ENCODE data around the gene RGS9.
A peak's percentile ranks its signal among the peaks of the same experiment; 100 is the strongest.

The RGS9 gene

GRCh38 chr17:65220732-65221131 lies 83.6 kb downstream of the RGS9 start:
- no peak for DNase-seq

GRCh38 chr17:65222214-65222738 lies 85.1 kb downstream of the RGS9 start:
- DNase-seq: no peak

- no peak for DNase-seq
Measured at GRCh38 chr17:65225061-65225460, 87.9 kb downstream of the RGS9 start.

GRCh38 chr17:65226227-65226626 lies 89.1 kb downstream of the RGS9 start:
- DNase-seq: no peak

- DNase-seq: no peak
Measured at GRCh38 chr17:65227637-65228036, 90.5 kb downstream of the RGS9 start.

- no peak for DNase-seq
Measured at GRCh38 chr17:65228287-65228686, 91.1 kb downstream of the RGS9 start.

- peak; percentile 85 to 92 for DNase-seq
Measured at GRCh38 chr17:65228734-65229620, 91.8 kb downstream of the RGS9 start.

GRCh38 chr17:65229621-65229995 lies 92.4 kb downstream of the RGS9 start:
- DNase-seq: no peak

GRCh38 chr17:65230040-65230439 lies 92.9 kb downstream of the RGS9 start:
- DNase-seq: no peak

- peak; percentile 39 to 50 for DNase-seq
Measured at GRCh38 chr17:65231086-65231485, 93.9 kb downstream of the RGS9 start.

GRCh38 chr17:65231662-65232335 lies 94.6 kb downstream of the RGS9 start:
- DNase-seq: peak; percentile 89 to 93

- DNase-seq: no peak
Measured at GRCh38 chr17:65235284-65235683, 98.1 kb downstream of the RGS9 start.

GRCh38 chr17:65236321-65236720 lies 99.2 kb downstream of the RGS9 start:
- no peak for DNase-seq

- no peak for DNase-seq
Measured at GRCh38 chr17:65243838-65244625, 106.9 kb downstream of the RGS9 start.

GRCh38 chr17:65246252-65246651 lies 109.1 kb downstream of the RGS9 start:
- no peak for DNase-seq

GRCh38 chr17:65249774-65250173 lies 112.6 kb downstream of the RGS9 start:
- DNase-seq: no peak

GRCh38 chr17:65254166-65254565 lies 117.0 kb downstream of the RGS9 start:
- peak; percentile 14 to 49 for DNase-seq

GRCh38 chr17:65259281-65259680 lies 122.1 kb downstream of the RGS9 start:
- no peak for DNase-seq

- DNase-seq: no peak
Measured at GRCh38 chr17:65259696-65260485, 122.7 kb downstream of the RGS9 start.

GRCh38 chr17:65260626-65261025 lies 123.5 kb downstream of the RGS9 start:
- DNase-seq: no peak

- DNase-seq: no peak
Measured at GRCh38 chr17:65261152-65261551, 124.0 kb downstream of the RGS9 start.

Measured in Kasumi-1 (cell line).